Left renal pelvis (tissue), 4 donors: ENCODE measurements around the gene CACNB4. TPM values are rescaled to one million over a fixed set of nuclear protein-coding genes. Genes with fewer than 3 reads are reported as not detected.
"Not testable (repeated sequence)": the region's sequence is repeated elsewhere in the genome, so short reads cannot be mapped to it uniquely, and the experiment has no call there.

Experiments used
- DNase-seq, 4 donors: peaks; one replicate each; pipeline ENCODE4 v3.0.0-alpha.2; 2013; ENCODE audit warnings: low read depth in 4 of 4, low spot score in 3 of 4
- polyA plus RNA-seq, 4 donors: library from polyadenylated mRNA; unstranded; fragments of 120-200 nt; gene quantifications; one replicate each; pipeline ENCODE4 v1.2.1, GENCODE V29; 2013; ENCODE audit not compliant: insufficient read length in 4 of 4

CACNB4 gene
- polyA plus RNA-seq, 4 donors: 3.1 to 12.9 (median 11.7) TPM

GRCh38 chr2:152025678-152026287 is 73.1 kb downstream of the CACNB4 start:
- DNase-seq: peak in 3 of 4 donors; percentile 50 to 58 (median 56)

GRCh38 chr2:152024477-152024876 is 74.4 kb downstream of the CACNB4 start:
- DNase-seq: no peak

GRCh38 chr2:152022090-152022489 is 76.8 kb downstream of the CACNB4 start:
- no peak for DNase-seq

GRCh38 chr2:152021001-152021400 is 77.8 kb downstream of the CACNB4 start:
- DNase-seq: not testable (repeated sequence)

GRCh38 chr2:152019732-152020131 is 79.1 kb downstream of the CACNB4 start:
- DNase-seq: no peak

- DNase-seq: no peak
Measured at GRCh38 chr2:152016181-152017120, 82.4 kb downstream of the CACNB4 start.

GRCh38 chr2:152015552-152015951 is 83.3 kb downstream of the CACNB4 start:
- no peak for DNase-seq

GRCh38 chr2:152012697-152013096 is 86.1 kb downstream of the CACNB4 start:
- DNase-seq: no peak

GRCh38 chr2:152011724-152012123 is 87.1 kb downstream of the CACNB4 start:
- no peak for DNase-seq

GRCh38 chr2:152005607-152006006 is 93.2 kb downstream of the CACNB4 start:
- DNase-seq: no peak

- DNase-seq: not testable (repeated sequence)
Measured at GRCh38 chr2:152003283-152003682, 95.6 kb downstream of the CACNB4 start.

GRCh38 chr2:151999053-151999452 is 99.8 kb downstream of the CACNB4 start:
- no peak for DNase-seq

- DNase-seq: no peak
Measured at GRCh38 chr2:151996243-151997003, 102.4 kb downstream of the CACNB4 start.

- no peak for DNase-seq
Measured at GRCh38 chr2:151995161-151995557, 103.7 kb downstream of the CACNB4 start.

GRCh38 chr2:151994178-151994577 is 104.7 kb downstream of the CACNB4 start:
- DNase-seq: not testable (repeated sequence)

- DNase-seq: no peak
Measured at GRCh38 chr2:151991010-151991409, 107.8 kb downstream of the CACNB4 start.

- DNase-seq: no peak
Measured at GRCh38 chr2:151989378-151989777, 109.5 kb downstream of the CACNB4 start.

- DNase-seq: no peak
Measured at GRCh38 chr2:151987484-151987883, 111.4 kb downstream of the CACNB4 start.

- DNase-seq: no peak
Measured at GRCh38 chr2:151984424-151985083, 114.3 kb downstream of the CACNB4 start.

GRCh38 chr2:151983221-151983620 is 115.6 kb downstream of the CACNB4 start:
- no peak for DNase-seq

GRCh38 chr2:151981886-151982285 is 117.0 kb downstream of the CACNB4 start:
- no peak for DNase-seq
